ENCODE measurements around the gene FGD5.

DNA sequence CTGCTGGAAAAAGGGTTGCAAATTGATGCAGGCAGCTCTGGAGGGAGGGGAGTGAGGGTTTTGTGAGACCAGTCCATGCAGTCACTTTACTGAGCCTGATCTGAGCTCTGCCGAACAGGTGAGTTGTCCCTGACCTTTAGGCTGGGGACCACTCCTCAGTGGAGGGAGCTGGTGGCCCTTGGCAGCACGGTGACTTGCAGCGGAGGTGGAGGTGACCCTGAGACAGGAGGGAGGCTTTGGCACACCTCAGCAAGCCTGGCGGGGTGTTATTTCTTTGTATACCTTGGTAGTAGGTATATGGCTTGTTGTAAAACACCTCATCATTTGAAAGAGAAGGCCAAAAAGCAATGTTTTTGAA, 43.5 kb downstream of the FGD5 start:
- TF ChIP-seq CTCF (IDR thresholded peaks at IDR 0.05) (no peak), POLR2A (IDR thresholded peaks at IDR 0.05) (no peak), POLR2AphosphoS5 (IDR thresholded peaks at IDR 0.05) (no peak)

Measured in stomach (tissue), 4 donors.